SW480 (cell line): ENCODE results near the gene HOXD10.

Source experiments
- DNase-seq: peaks from one replicate; pipeline ENCODE4 v3.0.0-alpha.2; 2016; ENCODE audit warnings: low spot score

HOXD10 gene

DNA sequence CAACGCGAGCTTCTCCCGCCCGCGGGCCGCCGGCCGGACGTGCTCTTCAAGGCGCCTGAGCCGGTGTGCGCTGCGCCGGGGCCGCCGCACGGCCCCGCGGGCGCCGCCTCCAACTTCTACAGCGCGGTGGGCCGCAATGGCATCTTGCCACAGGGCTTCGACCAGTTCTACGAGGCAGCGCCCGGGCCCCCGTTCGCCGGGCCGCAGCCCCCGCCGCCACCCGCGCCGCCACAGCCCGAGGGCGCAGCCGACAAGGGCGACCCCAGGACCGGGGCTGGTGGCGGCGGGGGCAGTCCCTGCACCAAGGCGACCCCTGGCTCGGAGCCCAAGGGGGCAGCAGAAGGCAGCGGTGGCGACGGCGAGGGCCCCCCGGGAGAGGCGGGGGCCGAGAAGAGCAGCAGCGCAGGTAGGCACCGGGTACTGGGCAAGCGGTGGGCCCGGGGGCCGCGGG lies 8.8 kb upstream of the HOXD10 start:
- DNase-seq = no peak

DNA sequence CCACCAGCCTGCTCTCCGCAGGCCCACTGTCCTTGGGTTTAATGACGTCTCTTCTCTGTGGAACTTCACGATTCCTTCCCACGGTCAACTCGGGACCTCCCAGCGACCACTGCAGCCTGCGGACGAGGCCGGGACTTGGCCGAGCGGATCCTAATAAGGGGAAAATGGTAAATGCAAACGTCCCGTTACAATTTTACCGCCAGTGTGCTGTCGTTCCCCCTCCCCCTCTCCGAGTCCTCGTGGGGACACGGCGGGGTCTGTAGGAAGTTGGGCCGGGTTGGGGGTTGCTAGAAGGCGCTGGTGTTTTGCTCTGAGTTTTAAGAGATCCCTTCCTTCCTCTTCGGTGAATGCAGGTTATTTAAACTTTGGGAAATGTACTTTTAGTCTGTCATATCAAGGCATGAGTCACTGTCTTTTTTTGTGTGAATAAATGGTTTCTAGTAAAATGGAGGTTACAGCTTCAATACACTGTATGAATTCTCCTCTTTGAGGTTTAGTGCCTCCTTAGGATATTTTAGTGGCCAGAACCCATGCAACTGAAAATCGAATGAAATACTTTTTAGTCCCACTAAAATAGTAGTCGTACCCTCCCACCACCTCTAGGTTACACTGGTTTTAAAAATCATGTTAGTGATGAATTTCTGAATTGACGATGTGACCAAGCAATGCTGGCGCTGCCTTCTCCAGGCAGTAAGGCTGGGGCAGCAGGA lies 7.2 kb upstream of the HOXD10 start:
- DNase-seq = no peak

DNA sequence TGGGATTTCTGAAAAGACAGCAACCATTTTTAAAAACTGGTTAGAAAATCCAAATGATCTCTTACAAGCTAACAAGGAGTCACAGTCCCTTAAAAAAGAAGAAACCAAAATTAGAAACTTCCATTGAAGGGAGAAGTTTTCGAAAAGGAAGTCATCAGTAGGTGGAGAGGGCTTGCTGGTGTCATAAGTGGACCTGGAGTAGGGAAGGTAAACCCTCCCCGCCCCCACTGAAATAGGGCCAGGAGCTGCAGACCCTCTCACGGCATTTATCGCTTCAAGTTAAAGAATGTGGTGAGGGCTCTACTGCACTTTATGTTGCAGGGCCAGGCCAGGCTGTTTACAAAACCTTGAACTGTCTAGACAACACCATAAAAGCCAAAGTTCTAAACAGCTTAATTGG lies 6.6 kb upstream of the HOXD10 start:
- DNase-seq = no peak

DNA sequence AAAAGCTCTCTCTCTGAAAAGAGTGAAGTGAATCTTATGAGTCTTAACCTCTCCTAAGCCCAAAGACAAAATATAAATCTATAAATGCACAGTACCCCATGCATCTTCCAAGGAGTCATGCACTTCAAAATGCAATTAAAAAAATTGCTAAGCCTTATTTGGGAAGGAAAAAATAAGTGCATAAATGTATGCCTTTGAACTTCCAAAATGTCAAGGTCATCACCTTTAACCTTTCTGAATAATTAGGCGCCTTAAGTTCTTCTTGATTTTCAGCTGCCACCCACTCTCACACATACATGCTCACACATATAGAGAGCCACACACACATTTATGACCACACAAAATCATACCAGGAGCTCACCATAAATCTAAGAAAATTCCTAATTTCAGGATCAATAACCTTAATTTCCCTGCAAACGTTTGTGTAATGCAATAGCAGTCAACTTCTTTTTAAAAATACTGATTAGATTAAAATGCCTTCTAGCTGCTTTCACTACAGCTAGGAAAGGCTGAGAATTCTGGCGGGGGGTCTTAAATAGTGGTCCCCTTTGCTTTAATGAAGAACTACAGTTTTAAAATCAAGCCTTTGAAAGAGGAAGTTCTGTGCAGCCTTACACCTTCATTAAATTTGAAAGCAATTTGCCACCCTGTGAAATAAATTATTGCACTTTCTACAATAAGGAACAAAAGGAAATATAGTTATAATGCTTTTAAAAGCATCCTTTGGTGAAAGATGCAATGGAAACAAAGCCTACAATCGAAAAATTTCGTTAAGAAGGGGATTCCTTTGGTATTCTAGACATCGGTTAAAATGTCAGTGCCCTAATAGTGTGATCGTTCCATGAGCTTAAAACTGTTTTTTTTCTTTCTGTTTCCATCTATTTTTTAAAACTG lies 5.9 kb upstream of the HOXD10 start:
- no peak for DNase-seq

DNA sequence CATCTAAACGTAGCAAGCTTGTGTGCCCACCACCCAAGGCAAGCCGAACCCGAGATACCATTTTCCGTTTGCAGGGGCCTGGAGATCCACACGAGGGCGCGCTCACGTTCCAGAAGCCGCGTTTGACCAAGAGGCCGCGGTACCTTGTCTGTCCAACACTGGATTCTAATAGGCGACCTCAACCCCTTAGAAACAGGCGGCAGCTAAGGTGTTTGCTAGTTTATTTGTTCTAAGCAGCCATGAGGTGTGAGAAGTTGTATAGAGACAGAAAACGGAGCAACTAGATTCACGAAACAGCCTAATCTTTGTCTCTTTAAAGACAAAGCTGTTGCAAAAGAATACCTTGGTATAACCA lies 5.3 kb upstream of the HOXD10 start:
- peak; percentile 48 for DNase-seq

DNA sequence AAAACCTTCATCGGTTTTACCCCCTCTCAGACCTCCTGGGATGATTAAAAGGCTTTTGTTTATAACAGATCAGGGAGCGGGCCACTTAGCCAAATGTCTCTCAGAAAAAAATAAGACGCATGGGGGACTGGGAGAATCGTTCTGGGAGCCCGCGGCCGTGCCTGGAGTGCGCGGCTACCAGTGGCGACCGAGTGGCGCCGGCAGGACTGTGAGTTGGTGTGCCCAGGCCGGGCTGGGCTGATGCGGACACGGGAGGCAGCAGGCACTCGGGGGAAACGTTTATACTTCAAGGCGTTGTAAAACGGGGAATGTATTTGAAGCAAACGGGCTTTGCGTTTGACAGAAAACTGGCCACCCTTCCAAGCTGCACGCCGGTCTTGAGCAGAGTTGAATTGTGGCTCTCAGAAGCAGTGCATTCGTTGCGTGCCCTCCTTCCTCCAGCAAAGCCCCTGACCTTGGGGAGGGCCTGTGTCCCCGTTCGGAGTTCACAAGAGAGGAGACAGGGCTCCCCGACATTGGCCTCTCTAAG lies 4.7 kb upstream of the HOXD10 start:
- no peak for DNase-seq

DNA sequence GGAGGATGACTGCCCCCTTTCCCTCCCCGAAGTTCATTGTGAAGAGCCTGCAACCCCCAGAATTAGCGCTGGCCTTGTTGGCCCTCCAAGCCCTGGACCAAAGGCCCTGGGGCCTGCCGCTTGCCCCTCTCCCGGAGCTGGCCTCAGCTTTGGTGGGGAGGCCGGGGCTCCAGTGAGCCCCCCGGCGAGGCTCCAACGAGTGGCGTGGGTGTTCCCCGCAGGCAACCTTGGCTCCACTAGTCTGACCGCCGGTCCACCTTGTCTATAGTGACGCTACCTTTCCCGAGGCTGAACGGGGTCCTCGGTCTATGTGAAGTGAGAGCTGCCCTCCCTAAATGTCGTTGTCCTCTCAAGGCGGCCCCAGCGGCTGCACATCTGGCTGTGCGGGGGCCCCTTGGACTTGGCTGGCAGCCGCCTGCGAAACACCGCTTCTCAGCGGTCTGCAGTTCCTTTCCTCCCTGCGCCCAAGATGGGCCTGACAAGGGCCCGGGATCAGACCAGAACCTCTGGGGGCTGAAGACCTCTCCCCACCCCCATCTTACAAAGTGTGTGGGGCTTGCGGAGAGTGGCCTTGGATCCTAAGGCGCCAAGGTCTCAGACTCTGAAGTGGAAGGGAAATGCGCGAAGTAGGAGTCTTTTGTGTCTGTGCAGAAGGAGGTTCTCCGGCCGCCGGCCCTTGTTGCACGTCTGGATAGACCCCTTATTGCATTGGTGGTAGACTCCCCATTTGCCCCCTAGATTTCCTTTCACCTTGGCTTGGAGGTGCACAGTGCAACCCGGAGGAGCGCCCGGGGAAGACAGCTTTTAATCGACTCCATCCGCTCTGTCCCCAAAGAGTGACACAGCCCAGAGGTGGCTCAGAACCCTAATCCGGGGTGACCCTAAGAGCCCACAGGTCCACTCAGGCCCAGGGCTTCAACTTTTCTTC lies 3.9 kb upstream of the HOXD10 start:
- no peak for DNase-seq

DNA sequence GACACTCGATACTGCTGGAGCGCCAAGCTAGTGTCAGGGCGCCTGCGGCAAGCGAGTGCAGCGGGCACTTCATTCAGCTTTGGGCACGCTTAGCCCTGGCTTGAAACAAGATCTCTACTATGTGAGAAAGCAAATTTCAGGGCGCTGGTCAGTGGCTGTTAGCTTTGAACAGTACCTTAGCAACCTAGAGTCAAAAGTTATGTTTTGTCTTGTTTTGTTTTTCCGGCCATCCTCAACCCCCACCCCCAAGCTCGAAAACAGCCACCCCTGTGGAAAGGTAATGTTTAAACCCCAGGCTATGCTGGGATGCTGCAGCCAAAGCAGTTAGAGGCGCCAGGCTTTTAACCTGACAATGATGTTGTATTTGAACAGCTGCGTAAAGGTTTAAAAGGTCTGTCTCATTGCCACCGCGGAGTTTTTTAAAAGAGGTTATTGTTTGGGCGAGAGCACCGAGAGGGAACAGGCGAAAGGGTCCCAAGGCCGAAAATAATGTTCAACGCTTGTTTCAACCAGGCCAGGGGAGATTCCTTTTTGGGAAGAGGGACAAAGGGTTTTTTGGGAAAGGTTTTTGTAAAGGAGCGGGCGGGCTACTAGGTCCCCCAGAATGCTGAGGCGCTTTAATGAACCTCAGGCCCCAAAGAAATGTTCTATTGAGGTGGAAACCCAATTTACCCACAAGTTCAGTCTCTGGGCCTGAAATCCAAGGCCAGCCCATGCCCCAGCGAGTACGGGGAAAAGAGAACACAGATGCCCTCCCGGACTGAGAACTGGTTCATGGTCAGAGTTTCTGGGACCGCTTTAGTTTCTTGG lies 2.3 kb upstream of the HOXD10 start:
- DNase-seq = no peak

DNA sequence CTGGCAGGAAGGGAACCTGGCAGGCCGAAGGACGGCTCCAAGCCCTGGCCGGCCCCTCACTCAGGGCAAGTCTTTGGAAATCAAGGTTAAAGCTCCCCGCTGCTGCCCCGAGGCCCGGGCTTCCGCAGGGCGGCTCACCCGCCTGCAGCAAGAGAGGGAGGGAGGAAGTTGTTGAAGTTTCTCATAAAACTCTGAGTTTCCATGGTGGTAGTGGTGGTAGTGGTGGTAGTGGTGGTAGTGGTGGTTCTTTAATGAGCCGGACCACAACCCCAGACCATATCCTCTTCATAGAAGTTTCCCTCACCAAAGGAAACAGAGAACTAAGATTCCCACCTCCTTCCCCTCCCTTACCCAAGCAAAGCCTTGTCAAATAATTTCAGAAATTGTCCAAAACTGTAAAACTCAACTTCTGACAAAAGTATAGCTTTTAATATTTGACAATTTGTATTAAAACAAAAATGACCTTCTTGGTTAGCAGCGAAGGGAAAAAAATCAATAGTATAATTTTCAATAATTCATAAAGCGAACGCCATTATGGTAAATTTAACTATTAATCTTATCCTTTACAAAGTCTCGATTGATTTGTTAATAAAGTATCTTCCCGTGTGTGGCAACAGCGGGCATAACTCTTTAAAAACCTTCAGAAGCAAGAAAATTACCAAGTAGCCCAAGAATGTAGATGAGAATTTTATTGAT lies 1.5 kb upstream of the HOXD10 start:
- no peak for DNase-seq

DNA sequence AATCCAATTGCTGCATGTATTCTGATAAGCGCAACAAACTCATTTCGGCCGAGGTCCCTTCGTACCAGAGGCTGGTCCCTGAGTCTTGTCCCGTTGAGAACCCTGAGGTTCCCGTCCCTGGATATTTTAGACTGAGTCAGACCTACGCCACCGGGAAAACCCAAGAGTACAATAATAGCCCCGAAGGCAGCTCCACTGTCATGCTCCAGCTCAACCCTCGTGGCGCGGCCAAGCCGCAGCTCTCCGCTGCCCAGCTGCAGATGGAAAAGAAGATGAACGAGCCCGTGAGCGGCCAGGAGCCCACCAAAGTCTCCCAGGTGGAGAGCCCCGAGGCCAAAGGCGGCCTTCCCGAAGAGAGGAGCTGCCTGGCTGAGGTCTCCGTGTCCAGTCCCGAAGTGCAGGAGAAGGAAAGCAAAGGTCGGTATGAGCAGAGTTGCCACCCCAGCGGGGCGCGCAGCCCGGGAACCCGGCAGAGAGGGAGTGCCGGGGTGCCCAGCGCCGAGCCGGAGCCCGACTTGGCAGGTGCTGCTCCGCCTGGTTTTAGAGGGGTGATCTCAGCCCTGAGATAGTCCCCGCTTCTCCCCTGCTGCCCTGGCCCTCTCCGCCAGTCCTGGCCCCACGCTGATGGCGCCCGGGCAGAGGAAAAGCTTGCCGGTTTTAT lies 714 bp downstream of the HOXD10 start:
- DNase-seq = no peak

DNA sequence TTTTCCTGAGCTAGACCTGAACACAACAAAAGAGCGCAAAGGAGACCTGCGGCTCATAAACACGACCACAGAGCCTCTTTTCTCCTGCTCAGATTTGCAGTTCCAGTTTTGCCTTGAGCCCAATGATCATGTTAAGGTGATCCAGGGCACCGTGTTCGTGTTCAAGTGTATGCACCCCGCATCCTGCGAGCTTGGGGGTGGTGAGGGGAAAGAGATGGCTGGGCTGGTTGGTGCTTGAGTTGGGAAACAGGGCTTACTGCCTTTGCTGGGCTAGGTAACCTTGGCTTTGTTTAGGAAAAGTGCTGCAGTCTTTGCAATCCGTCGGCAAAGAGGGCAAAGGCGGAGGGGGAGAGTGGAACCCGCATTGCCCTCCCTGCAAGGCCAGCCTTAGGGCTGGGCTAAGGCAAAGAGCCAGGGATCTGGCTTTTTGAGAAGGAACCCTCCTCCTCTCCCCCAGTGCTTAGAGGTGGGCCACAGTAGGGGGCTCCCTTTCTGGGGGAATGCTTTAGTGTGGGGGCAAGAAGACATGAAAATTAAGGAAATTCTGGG lies 1.3 kb downstream of the HOXD10 start:
- no peak for DNase-seq

DNA sequence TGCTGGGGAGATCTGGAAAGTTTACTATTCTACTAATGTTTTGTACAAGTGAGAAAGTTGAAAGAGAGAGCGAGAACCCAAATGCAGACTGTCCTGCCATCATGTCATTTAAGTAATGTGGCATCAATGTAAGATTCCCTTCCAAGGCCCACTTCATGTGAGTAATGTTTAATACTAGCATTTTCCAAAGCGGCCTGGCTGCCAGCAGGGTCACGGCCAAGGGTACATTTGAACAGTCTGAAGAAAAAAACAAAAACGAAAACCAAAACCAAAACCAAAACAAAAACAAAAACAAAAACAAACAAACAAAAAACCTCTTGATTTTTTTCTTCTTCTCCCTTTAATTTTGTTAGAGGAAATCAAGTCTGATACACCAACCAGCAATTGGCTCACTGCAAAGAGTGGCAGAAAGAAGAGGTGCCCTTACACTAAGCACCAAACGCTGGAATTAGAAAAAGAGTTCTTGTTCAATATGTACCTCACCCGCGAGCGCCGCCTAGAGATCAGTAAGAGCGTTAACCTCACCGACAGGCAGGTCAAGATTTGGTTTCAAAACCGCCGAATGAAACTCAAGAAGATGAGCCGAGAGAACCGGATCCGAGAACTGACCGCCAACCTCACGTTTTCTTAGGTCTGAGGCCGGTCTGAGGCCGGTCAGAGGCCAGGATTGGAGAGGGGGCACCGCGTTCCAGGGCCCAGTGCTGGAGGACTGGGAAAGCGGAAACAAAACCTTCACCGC lies 2.2 kb downstream of the HOXD10 start:
- DNase-seq = peak; percentile 52

DNA sequence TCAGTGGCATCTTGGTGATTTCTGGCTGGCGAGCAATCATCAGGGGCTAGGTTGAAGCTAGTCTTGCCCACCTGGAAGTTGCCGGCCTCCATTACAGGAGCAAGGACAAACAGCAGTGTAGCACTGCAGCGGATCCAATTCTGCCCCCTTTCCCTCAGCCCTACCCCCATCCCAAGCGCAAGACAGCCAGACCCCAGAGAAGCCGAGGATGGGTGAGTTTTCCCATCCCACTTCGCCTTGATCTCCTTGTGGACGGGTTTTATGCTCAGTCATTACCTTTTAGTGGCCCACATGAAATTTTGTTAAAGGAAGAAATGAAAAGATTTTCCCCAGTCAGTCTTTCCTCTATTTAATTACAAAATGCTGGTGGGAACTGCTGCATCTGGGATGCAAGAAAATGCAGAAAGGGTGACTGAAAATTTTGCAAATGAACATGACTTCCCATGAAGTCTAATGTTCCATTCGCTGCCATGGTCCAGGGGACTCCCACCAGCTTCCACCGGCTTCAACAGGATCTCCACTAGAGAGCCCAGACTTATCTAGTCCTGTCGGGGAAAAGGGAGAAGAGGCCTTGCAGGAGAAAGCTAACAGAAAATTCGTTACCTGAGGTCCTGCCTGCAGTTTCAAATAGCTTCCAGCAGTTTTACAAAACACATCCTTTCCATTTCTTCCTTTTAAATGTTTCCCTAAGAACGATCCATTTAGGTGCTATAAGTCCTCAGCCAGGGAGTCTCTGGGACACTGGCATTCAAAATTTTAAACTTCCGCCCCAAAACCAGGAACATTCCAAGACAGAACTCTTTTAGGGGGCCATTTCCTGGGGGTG lies 4.0 kb downstream of the HOXD10 start:
- no peak for DNase-seq

DNA sequence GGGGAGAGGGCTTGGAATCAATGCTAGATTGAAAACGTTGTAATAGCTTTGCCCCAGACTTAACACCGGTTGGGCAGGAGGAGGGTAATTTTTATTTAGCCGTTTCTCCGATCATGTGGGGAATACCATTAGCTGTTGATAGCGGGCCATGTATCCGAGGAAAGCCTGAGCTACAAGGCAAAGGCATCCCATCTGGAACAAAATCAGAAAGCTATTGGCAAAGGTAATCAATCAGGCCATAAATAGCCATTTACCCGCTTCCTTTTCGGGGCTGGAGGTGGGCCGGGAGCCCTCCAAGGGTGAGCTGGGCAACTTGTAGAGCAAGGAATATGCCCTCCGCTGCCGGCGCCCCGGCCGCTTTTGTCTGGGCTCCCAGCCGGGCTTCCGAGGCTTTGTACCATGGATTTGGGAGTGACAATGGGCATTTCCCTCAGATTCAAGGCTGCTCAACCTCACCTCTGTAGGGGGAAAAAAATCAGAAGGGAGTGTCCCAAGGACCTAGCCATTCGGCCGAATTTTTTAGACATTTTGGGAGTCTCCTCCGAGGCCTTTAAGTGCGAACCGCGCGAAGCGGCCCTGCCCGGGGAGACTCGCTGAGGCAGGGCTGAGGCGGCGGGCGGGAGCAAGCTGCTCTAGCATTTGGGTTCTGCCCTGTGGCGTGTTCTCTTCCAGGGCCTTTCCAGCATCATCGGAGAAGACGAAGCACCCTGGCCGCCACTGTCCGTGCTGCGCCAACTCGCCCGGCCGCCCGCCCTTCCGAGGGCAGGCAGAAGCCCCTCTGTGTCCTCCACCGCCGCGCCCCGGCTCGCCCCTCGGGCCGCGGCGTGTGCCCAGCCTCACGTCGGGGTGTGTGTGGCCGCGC lies 4.8 kb downstream of the HOXD10 start:
- DNase-seq = no peak

DNA sequence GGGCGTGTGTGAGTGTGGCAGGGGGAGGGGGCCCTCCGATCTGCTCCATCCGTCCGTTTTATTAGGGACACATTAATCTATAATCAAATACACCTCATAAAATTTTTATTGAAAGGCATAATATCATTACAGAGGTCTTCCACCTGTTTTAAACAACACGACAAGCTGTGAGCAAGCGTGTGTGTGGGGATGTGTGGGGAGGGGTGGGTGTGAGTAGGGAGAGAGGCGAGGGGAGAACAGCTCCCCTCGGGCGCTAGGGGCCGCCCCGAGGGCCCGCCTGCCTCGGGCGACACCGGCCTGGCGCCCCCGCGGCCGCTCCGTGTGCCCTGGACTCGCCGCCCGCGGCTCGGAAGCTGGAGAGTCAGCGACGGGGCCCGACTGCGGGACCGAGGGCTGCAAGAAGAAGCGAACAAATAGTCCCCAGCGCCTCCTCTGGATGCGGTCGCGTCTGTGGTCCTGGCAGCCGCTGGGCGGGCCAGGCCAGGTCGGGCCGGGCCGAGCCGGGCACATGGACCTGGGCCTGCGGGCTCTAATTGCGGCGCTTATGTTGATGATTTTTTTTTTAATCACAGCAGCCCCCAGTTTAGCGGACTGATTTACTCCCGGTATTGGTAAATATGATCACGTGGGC lies 5.6 kb downstream of the HOXD10 start:
- no peak for DNase-seq

DNA sequence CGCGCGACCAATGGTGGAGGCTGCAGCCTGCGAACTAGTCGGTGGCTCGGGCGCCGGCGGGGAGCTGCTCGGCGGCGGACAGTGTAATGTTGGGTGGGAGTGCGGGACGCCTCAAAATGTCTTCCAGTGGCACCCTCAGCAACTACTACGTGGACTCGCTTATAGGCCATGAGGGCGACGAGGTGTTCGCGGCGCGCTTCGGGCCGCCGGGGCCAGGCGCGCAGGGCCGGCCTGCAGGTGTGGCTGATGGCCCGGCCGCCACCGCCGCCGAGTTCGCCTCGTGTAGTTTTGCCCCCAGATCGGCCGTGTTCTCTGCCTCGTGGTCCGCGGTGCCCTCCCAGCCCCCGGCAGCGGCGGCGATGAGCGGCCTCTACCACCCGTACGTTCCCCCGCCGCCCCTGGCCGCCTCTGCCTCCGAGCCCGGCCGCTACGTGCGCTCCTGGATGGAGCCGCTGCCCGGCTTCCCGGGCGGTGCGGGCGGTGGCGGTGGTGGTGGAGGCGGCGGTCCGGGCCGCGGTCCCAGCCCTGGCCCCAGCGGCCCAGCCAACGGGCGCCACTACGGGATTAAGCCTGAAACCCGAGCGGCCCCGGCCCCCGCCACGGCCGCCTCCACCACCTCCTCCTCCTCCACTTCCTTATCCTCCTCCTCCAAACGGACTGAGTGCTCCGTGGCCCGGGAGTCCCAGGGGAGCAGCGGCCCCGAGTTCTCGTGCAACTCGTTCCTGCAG lies 6.3 kb downstream of the HOXD10 start, which contains the start of gene HOXD9:
Gene HOXD9, plus strand, starts transcription at position 37 of the 728 bp plus-strand sequence. Its CDS starts 50 bp downstream, at position 87.
- peak; percentile 76 for DNase-seq
